Measurements from ENCODE around the gene EFNA1.

EFNA1 gene

GRCh38 chr1:155170806-155171205 is 43.1 kb downstream of the EFNA1 start:
- Histone ChIP-seq H3K79me2 (ENCODE audit: insufficient read depth, low read length) (peaks cover 19% of the 10 kb centered on the region), H2AFZ (ENCODE audit: low read length) (no peak overlapping the region), H3F3A (ENCODE audit: low read depth) (no peaks in the 10 kb centered on the region), H3K27me3 (ENCODE audit: insufficient read depth, low read length, poor library complexity, severe bottlenecking) (no peaks in the 10 kb centered on the region), H3K4me1 (ENCODE audit: insufficient read depth, low read length, poor library complexity, severe bottlenecking) (peaks cover 20% of the 10 kb centered on the region), H3K9me3 (ENCODE audit: insufficient read depth, low read depth, low read length) (no peaks in the 10 kb centered on the region), H4K20me1 (ENCODE audit: insufficient read depth, low read length, poor library complexity, severe bottlenecking) (no peaks in the 10 kb centered on the region), H3K9ac (ENCODE audit: low read depth, low read length, poor library complexity, severe bottlenecking) (no peak overlapping the region), H3K36me3 (ENCODE audit: insufficient read depth, low read length) (no peaks in the 10 kb centered on the region), H3K4me2 (ENCODE audit: low read depth, low read length, poor library complexity, severe bottlenecking) (no peak overlapping the region), H3K9me2 (replicated peaks; ENCODE audit: low read depth, low read length) (no peaks in the 10 kb centered on the region), H3K4me3 (ENCODE audit: low read length, poor library complexity, severe bottlenecking) (no peak overlapping the region)
- no peak for TF ChIP-seq EZH2phosphoT487 (IDR thresholded peaks at IDR 0.05; ENCODE audit: borderline replicate concordance)
- TF ChIP-seq CTCF (conservative IDR thresholded peaks at IDR 0.05; ENCODE audit: low read length): no peak

- peak overlapping the region; percentile 98 for H2AFZ ChIP-seq (ENCODE audit: low read length)
- H3K27me3 ChIP-seq (ENCODE audit: insufficient read depth, low read length, poor library complexity, severe bottlenecking): no peaks in the 10 kb centered on the region
- peaks cover 19% of the 10 kb centered on the region for H3K79me2 ChIP-seq (ENCODE audit: insufficient read depth, low read length)
- no peaks in the 10 kb centered on the region for H3K9me2 ChIP-seq (replicated peaks; ENCODE audit: low read depth, low read length)
- H3K9ac ChIP-seq (ENCODE audit: low read depth, low read length, poor library complexity, severe bottlenecking): peak overlapping the region; percentile 94
- peak overlapping the region; percentile 86 for H3K4me3 ChIP-seq (ENCODE audit: low read length, poor library complexity, severe bottlenecking)
- H3K4me2 ChIP-seq (ENCODE audit: low read depth, low read length, poor library complexity, severe bottlenecking): peak overlapping the region; percentile 92
- H3K4me1 ChIP-seq (ENCODE audit: insufficient read depth, low read length, poor library complexity, severe bottlenecking): peaks cover 30% of the 10 kb centered on the region
- H3K9me3 ChIP-seq (ENCODE audit: insufficient read depth, low read depth, low read length): no peaks in the 10 kb centered on the region
- TF ChIP-seq CTCF (conservative IDR thresholded peaks at IDR 0.05; ENCODE audit: low read length) (no peak), EZH2phosphoT487 (IDR thresholded peaks at IDR 0.05; ENCODE audit: borderline replicate concordance) (no peak)
- no peaks in the 10 kb centered on the region for H3K36me3 ChIP-seq (ENCODE audit: insufficient read depth, low read length)
- peaks cover 5% of the 10 kb centered on the region for H3F3A ChIP-seq (ENCODE audit: low read depth)
- H4K20me1 ChIP-seq (ENCODE audit: insufficient read depth, low read length, poor library complexity, severe bottlenecking): no peaks in the 10 kb centered on the region
Measured at GRCh38 chr1:155171836-155172731, 44.4 kb downstream of the EFNA1 start.

- Histone ChIP-seq H4K20me1 (ENCODE audit: insufficient read depth, low read length, poor library complexity, severe bottlenecking) (no peaks in the 10 kb centered on the region), H2AFZ (ENCODE audit: low read length) (peak within 1 kb of the TSS; percentile 98), H3K9me2 (replicated peaks; ENCODE audit: low read depth, low read length) (no peaks in the 10 kb centered on the region), H3K4me1 (ENCODE audit: insufficient read depth, low read length, poor library complexity, severe bottlenecking) (peaks cover 27% of the 10 kb centered on the region), H3K36me3 (ENCODE audit: insufficient read depth, low read length) (no peaks in the 10 kb centered on the region), H3K79me2 (ENCODE audit: insufficient read depth, low read length) (peaks cover 19% of the 10 kb centered on the region), H3F3A (ENCODE audit: low read depth) (peaks cover 5% of the 10 kb centered on the region), H3K9me3 (ENCODE audit: insufficient read depth, low read depth, low read length) (no peaks in the 10 kb centered on the region), H3K9ac (ENCODE audit: low read depth, low read length, poor library complexity, severe bottlenecking) (peak within 1 kb of the TSS; percentile 94), H3K27me3 (ENCODE audit: insufficient read depth, low read length, poor library complexity, severe bottlenecking) (no peaks in the 10 kb centered on the region), H3K4me3 (ENCODE audit: low read length, poor library complexity, severe bottlenecking) (peak within 1 kb of the TSS; percentile 86), H3K4me2 (ENCODE audit: low read depth, low read length, poor library complexity, severe bottlenecking) (peak within 1 kb of the TSS; percentile 92)
- TF ChIP-seq CTCF (conservative IDR thresholded peaks at IDR 0.05; ENCODE audit: low read length) (peak; percentile 83), EZH2phosphoT487 (IDR thresholded peaks at IDR 0.05; ENCODE audit: borderline replicate concordance) (no peak)
Measured at GRCh38 chr1:155172732-155173477, 45.2 kb downstream of the EFNA1 start, which contains the start of gene KRTCAP2. Gene KRTCAP2 (minus strand): TSS chr1:155173304. CDS start chr1:155173224, 80 bp downstream.
